Mesothelial cell of epicardium (in vitro differentiated cells): ENCODE data around the gene EXOC4. TPM values are rescaled to one million over a fixed set of nuclear protein-coding genes. Genes with fewer than 3 reads are reported as not detected.

Source experiments
- DNase-seq, 2 experiments: peaks; one replicate each; pipeline ENCODE4 v3.0.0; 2021; ENCODE audit warnings: low spot score in 2 of 2; ENCODE audit not compliant: unreplicated experiment in 2 of 2
- H3K27ac Mint-ChIP-seq: 2 replicates; pipeline ENCODE4 v1.8.0; 2021; ENCODE audit warnings: mixed read lengths
- H3K27me3 Mint-ChIP-seq: 2 replicates; pipeline ENCODE4 v1.8.0; 2021; ENCODE audit warnings: low read depth, mixed read lengths
- H3K36me3 Mint-ChIP-seq: 2 replicates; pipeline ENCODE4 v1.8.0; 2021; ENCODE audit warnings: mixed read lengths
- H3K4me1 Mint-ChIP-seq: 2 replicates; pipeline ENCODE4 v1.8.0; 2021; ENCODE audit warnings: mixed read lengths
- H3K4me3 Mint-ChIP-seq: 2 replicates; pipeline ENCODE4 v1.8.0; 2021; ENCODE audit warnings: mild to moderate bottlenecking, moderate library complexity, mixed read lengths
- H3K9me3 Mint-ChIP-seq: 2 replicates; pipeline ENCODE4 v1.8.0; 2021; ENCODE audit warnings: mixed read lengths
- CTCF ChIP-seq: fragments of 200-600 bp; sonication (generic); IDR thresholded peaks from one replicate; pipeline ENCODE4 v1.5.0; 2021; ENCODE audit warnings: antibody characterized with exemption; ENCODE audit not compliant: unreplicated experiment
- total RNA-seq: library from RNA; stranded (reverse); gene quantifications from 3 replicates; pipeline ENCODE4 v1.2.1, GENCODE V29; 2021

The EXOC4 gene
- total RNA-seq, 1 donor from 2014 or later, result 105 TPM

- no peaks in the 10 kb centered on the region for H3K27me3 Mint-ChIP-seq
- H3K4me1 Mint-ChIP-seq, result peaks cover 11% of the 10 kb centered on the region
- no peak for DNase-seq
- no peak for TF ChIP-seq CTCF
- peaks cover 3% of the 10 kb centered on the region for H3K36me3 Mint-ChIP-seq
- peaks cover 8% of the 10 kb centered on the region for H3K9me3 Mint-ChIP-seq
- no peak overlapping the region for H3K27ac Mint-ChIP-seq
- no peak overlapping the region for H3K4me3 Mint-ChIP-seq
Measured at GRCh38 chr7:133723044-133723443, 470.2 kb downstream of the EXOC4 start.

GRCh38 chr7:133724148-133724547 is 471.3 kb downstream of the EXOC4 start:
- no peak overlapping the region for H3K4me3 Mint-ChIP-seq
- no peak for DNase-seq
- H3K27me3 Mint-ChIP-seq, result no peaks in the 10 kb centered on the region

GRCh38 chr7:133724694-133725093 is 471.8 kb downstream of the EXOC4 start:
- H3K27ac Mint-ChIP-seq, result no peak overlapping the region
- no peaks in the 10 kb centered on the region for H3K27me3 Mint-ChIP-seq
- H3K4me1 Mint-ChIP-seq, result peaks cover 11% of the 10 kb centered on the region

More at GRCh38 chr7:133724148-133724547, 471.3 kb downstream of the EXOC4 start:
- Mint-ChIP-seq H3K4me1 (peaks cover 11% of the 10 kb centered on the region), H3K36me3 (peaks cover under 1% of the 10 kb centered on the region), H3K9me3 (peaks cover 1% of the 10 kb centered on the region), H3K27ac (no peak overlapping the region)
- no peak for TF ChIP-seq CTCF

GRCh38 chr7:133727476-133728214 is 474.8 kb downstream of the EXOC4 start:
- TF ChIP-seq CTCF, result no peak
- H3K4me3 Mint-ChIP-seq, result no peak overlapping the region
- peaks cover 4% of the 10 kb centered on the region for H3K9me3 Mint-ChIP-seq
- no peak overlapping the region for H3K27ac Mint-ChIP-seq
- no peaks in the 10 kb centered on the region for H3K27me3 Mint-ChIP-seq
- peaks cover 2% of the 10 kb centered on the region for H3K36me3 Mint-ChIP-seq
- peaks cover 7% of the 10 kb centered on the region for H3K4me1 Mint-ChIP-seq
- no peak for DNase-seq

More at GRCh38 chr7:133724694-133725093, 471.8 kb downstream of the EXOC4 start:
- Mint-ChIP-seq H3K4me3 (no peak overlapping the region), H3K9me3 (no peaks in the 10 kb centered on the region), H3K36me3 (no peaks in the 10 kb centered on the region)
- DNase-seq, result no peak
- TF ChIP-seq CTCF, result no peak

DNA sequence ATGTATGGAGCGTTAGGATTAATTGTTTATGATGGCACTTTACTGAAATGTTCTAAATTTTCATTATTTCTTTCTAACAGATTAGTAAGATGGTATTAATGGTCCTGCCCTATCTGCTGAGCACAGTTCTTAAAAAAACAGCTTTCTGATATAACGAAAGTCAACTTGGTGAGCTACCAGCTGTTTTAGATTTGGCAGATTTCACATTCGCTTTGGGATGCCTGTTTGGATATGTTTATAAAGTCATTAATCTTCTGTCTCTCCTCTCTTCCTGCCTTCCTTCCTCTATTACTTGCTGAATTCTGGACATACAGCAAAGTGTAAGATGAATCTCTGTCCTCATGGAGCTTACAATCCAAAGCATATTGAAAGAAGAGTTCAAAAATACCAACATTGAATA is 477.5 kb downstream of the EXOC4 start:
- no peak for TF ChIP-seq CTCF
- Mint-ChIP-seq H3K27ac (no peak overlapping the region), H3K9me3 (peaks cover 4% of the 10 kb centered on the region), H3K4me1 (no peaks in the 10 kb centered on the region), H3K4me3 (no peak overlapping the region), H3K36me3 (peaks cover 2% of the 10 kb centered on the region), H3K27me3 (no peaks in the 10 kb centered on the region)
- no peak for DNase-seq
